KOPT-K1 (cell line): ENCODE results near the gene GRAMD2B.

Experiments
- H3K27ac ChIP-seq: fragments of 200-600 bp; sonication (generic); 2 replicates; pipeline ENCODE4 v1.5.1; 2016; ENCODE audit warnings: antibody characterized with exemption, mild to moderate bottlenecking, low read depth, low read length; ENCODE audit not compliant: poor library complexity, severe bottlenecking
- H3K36me3 ChIP-seq: fragments of 200-600 bp; sonication (generic); 2 replicates; pipeline ENCODE4 v1.5.1; 2017; ENCODE audit warnings: antibody characterized with exemption, mild to moderate bottlenecking, low read length, moderate library complexity; ENCODE audit not compliant: insufficient read depth
- H3K9me3 ChIP-seq: fragments of 200-600 bp; sonication (generic); 2 replicates; pipeline ENCODE4 v1.5.1; 2017; ENCODE audit warnings: antibody characterized with exemption, low read length, mild to moderate bottlenecking; ENCODE audit not compliant: insufficient read depth, poor library complexity, severe bottlenecking

GRAMD2B gene

DNA sequence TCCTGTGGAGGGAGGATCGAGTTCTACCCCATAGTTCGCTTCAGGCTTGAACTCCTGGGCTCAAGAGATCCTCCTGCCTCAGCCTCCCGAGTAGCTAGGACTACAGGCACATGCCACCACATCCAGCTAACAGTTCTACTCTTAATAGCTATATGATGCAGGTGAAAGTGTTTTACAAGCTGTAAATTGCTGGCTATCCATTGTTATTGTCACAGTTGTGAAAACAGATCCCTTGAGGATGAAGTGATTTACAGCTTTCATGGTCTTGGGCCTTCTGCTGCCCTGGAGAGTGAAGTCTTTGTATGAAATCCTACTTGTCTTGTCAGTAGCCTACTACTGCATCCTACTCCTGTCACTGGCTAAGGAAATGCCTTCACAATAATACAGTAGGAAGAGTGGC, 48.0 kb downstream of the GRAMD2B start:
- H3K9me3 ChIP-seq = no peaks in the 10 kb centered on the region
- H3K36me3 ChIP-seq = no peaks in the 10 kb centered on the region
- no peak overlapping the region for H3K27ac ChIP-seq

GRCh38 chr5:126471875-126472537, 48.8 kb downstream of the GRAMD2B start:
- no peaks in the 10 kb centered on the region for H3K9me3 ChIP-seq
- H3K27ac ChIP-seq = no peak overlapping the region
- no peaks in the 10 kb centered on the region for H3K36me3 ChIP-seq

GRCh38 chr5:126472538-126472889, 49.3 kb downstream of the GRAMD2B start:
- Histone ChIP-seq H3K9me3 (no peaks in the 10 kb centered on the region), H3K36me3 (no peaks in the 10 kb centered on the region), H3K27ac (no peak overlapping the region)

DNA sequence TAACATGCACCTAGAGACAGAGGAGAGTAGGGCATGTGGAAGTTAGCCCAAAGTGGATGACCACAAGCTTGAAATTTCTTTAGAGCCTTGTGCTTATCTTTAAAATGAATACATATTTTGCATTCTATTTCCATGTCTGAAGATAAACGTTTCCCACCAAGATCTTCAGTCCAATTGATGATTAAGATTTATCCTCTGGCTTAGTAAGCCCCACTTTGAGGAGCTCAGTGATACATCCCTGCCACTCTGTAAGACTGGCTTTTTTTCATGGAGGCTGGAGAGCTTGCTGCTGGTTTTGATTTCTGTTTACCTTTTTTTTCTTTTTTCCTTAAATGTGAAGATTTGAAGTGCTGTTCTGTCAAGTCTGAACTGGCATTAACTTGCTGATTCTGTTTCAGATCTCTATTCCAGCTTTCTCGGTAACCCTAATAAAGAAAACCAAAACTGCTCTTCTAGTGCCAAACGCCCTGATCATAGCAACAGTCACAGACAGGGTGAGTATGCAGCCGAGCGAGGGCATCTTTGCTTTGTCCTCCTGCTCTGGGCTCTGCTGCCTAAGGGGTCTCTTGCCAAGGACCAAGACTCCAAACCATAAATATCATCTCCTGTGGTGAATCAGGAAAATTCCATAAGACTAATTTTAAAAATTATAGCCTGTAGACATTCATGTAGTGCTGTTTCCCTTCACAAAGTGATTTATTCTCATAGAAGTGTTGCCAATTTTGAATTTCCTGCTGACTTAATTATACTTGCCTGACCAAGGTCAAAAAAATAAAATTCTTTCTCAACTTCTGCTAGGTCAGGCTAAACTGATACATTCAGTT, 54.3 kb downstream of the GRAMD2B start:
- Histone ChIP-seq H3K27ac (no peak overlapping the region), H3K36me3 (no peaks in the 10 kb centered on the region), H3K9me3 (no peaks in the 10 kb centered on the region)

- Histone ChIP-seq H3K36me3 (no peaks in the 10 kb centered on the region), H3K27ac (no peak overlapping the region), H3K9me3 (no peaks in the 10 kb centered on the region)
These were observed 56.6 kb downstream of the GRAMD2B start for GRCh38 chr5:126479810-126480209.

GRCh38 chr5:126480824-126481223, 57.6 kb downstream of the GRAMD2B start:
- Histone ChIP-seq H3K36me3 (no peaks in the 10 kb centered on the region), H3K27ac (no peak overlapping the region), H3K9me3 (no peaks in the 10 kb centered on the region)

- Histone ChIP-seq H3K36me3 (no peaks in the 10 kb centered on the region), H3K9me3 (no peaks in the 10 kb centered on the region), H3K27ac (no peak overlapping the region)
These were observed 58.0 kb downstream of the GRAMD2B start for GRCh38 chr5:126481243-126481642.

- Histone ChIP-seq H3K36me3 (no peaks in the 10 kb centered on the region), H3K9me3 (no peaks in the 10 kb centered on the region), H3K27ac (no peak overlapping the region)
These were observed 59.4 kb downstream of the GRAMD2B start for GRCh38 chr5:126482591-126482990.

- no peaks in the 10 kb centered on the region for H3K9me3 ChIP-seq
- H3K27ac ChIP-seq = no peak overlapping the region
- H3K36me3 ChIP-seq = no peaks in the 10 kb centered on the region
These were observed 59.9 kb downstream of the GRAMD2B start for GRCh38 chr5:126483156-126483555.

DNA sequence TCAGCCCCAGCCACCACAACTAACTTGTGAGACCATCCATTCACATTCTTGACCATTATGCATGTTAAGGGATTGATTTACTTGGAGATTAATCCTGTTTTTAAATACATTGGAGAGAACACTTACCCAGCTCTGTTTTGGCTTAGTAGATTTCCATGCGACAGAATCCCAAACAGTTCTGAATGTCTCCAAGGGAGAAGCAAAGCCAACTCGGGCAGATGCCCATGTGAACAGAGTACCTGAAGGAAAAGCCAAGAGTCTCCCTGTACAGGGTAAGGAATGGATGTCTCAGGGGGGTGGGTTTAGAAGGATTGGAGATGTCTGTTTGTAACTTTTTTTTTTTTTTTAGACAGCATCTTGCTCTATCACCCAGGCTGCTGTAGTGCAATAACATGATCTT, 61.0 kb downstream of the GRAMD2B start:
- Histone ChIP-seq H3K9me3 (no peaks in the 10 kb centered on the region), H3K36me3 (no peaks in the 10 kb centered on the region), H3K27ac (no peak overlapping the region)

- Histone ChIP-seq H3K36me3 (no peaks in the 10 kb centered on the region), H3K27ac (no peak overlapping the region), H3K9me3 (no peaks in the 10 kb centered on the region)
These were observed 63.1 kb downstream of the GRAMD2B start for GRCh38 chr5:126486332-126486731.

GRCh38 chr5:126487596-126487995, 64.4 kb downstream of the GRAMD2B start:
- Histone ChIP-seq H3K27ac (no peak overlapping the region), H3K9me3 (no peaks in the 10 kb centered on the region), H3K36me3 (no peaks in the 10 kb centered on the region)

- Histone ChIP-seq H3K9me3 (no peaks in the 10 kb centered on the region), H3K27ac (no peak overlapping the region), H3K36me3 (no peaks in the 10 kb centered on the region)
These were observed 65.3 kb downstream of the GRAMD2B start for GRCh38 chr5:126488443-126489065.

DNA sequence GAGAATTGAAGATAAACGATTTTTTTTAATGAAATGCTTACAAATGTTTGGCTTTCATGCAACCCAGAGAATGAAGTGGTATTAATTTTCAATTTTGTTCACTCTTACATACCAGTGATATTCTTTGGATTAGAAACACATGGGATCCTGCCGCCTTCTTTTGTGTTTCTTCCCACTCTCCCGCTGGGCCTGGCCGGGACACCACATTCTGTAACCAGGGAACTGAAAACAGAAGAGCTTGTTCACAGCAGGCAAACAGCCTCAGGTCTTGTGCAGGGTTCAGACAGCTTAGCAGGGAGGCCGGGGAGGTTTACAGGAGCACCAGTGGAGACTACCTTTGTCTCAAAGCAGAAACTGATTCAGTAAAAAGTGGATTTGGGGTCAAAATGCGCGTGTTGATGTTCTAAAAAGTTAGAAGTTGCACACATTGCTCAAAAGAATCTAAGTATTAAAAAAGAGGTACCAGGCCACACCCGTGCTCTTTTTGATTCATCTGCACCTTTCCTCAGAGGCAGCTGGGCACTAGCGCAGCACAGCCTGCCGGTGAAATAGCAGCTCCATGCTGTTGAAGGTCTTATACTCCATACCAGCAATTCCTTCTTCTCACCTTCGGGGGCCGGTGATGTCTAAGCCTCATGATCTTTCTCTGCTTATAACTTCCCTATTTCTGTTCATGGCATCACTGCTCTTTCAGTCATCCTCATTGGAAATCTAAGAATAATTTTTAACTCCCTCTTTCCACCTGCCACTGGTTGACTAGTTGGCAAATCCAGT, 67.1 kb downstream of the GRAMD2B start:
- no peak overlapping the region for H3K27ac ChIP-seq
- no peaks in the 10 kb centered on the region for H3K36me3 ChIP-seq
- H3K9me3 ChIP-seq = no peaks in the 10 kb centered on the region

GRCh38 chr5:126492939-126493338, 69.7 kb downstream of the GRAMD2B start:
- Histone ChIP-seq H3K9me3 (no peaks in the 10 kb centered on the region), H3K36me3 (no peaks in the 10 kb centered on the region), H3K27ac (no peak overlapping the region)
